AG04450 (cell line): Measurements from ENCODE around the gene CLK4. TPM values are rescaled to one million over a fixed set of nuclear protein-coding genes. Genes with fewer than 3 reads are reported as not detected.

Experiments
- CTCF ChIA-PET: fragments of 300-600, 350-600 bp; formaldehyde crosslinking; extraction: SDS; loops from one replicate; lab custom pipeline; 2022; ENCODE audit warnings: antibody characterized with exemption, inconsistent platforms; lab: Charles Lee
- POLR2A ChIA-PET: fragments of 350-600 bp; formaldehyde crosslinking; extraction: SDS; loops from one replicate; lab custom pipeline; 2021; ENCODE audit warnings: antibody characterized with exemption, inconsistent platforms; lab: Yijun Ruan, JAX
- DNase-seq: peaks from one replicate; pipeline ENCODE4 v3.0.0-alpha.2; 2011; ENCODE audit warnings: low read depth, low spot score
- H3K27ac ChIP-seq: one replicate; pipeline ENCODE4 v1.5.1; 2012; ENCODE audit warnings: low read depth, low read length, control low read depth
- H3K27me3 ChIP-seq: one replicate; pipeline ENCODE4 v1.6.0; 2012; ENCODE audit warnings: low read length; ENCODE audit not compliant: control insufficient read depth, insufficient read depth
- H3K4me3 ChIP-seq: 2 replicates; pipeline ENCODE4 v1.5.1; 2011; ENCODE audit warnings: mild to moderate bottlenecking, low read depth, low read length, control low read depth
- H3K9me3 ChIP-seq: 2 replicates; pipeline ENCODE4 v1.5.1; 2012; ENCODE audit warnings: low read length; ENCODE audit not compliant: control insufficient read depth, insufficient read depth
- polyA plus RNA-seq: library from polyadenylated mRNA; depleted of rRNA; stranded (reverse); fragments of >200 nt; gene quantifications from 2 replicates; pipeline ENCODE4 v1.2.3, GENCODE V29; 2011; rRNA removed
- small RNA-seq: library from RNA; depleted of rRNA; stranded (forward); fragments of <200 nt; gene quantifications from one replicate; pipeline ENCODE3, GENCODE V24; 2012; ENCODE audit warnings: low read depth; ENCODE audit not compliant: insufficient read length
- TF ChIP-seq, protein P1 (sequence below): IDR thresholded peaks from 2 replicates; pipeline ENCODE4 v1.5.1; 2011; ENCODE audit warnings: low read depth, low read length, control low read depth, inconsistent platforms

The CLK4 gene
- polyA plus RNA-seq, 1 experiment, result 30.7 TPM

DNA sequence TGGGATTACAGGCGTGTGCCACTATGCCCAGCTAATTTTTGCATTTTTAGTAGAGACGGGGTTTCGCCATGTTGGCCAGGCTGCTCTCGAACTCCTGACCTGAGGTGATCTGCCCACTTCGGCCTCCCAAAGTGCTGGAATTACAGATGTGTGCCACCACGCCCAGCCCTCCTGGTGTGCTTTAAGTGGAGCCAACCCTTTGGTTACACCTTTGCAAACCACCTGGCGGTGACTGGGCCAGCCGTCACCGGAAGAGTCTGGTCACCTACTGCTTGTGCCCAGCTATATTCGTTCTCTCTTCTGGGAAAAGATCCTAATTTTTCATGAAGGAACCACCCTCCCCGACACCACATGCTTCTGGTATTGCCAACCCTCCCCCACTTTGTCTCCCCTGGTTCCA is 72.5 kb downstream of the CLK4 start:
- Histone ChIP-seq H3K9me3 (peaks cover 47% of the 10 kb centered on the region), H3K27me3 (no peaks in the 10 kb centered on the region), H3K4me3 (no peak overlapping the region), H3K27ac (no peak overlapping the region)
- ChIA-PET CTCF (no interaction called here), POLR2A (no interaction called here)
- DNase-seq, result no peak
- TF ChIP-seq, protein P1, sequence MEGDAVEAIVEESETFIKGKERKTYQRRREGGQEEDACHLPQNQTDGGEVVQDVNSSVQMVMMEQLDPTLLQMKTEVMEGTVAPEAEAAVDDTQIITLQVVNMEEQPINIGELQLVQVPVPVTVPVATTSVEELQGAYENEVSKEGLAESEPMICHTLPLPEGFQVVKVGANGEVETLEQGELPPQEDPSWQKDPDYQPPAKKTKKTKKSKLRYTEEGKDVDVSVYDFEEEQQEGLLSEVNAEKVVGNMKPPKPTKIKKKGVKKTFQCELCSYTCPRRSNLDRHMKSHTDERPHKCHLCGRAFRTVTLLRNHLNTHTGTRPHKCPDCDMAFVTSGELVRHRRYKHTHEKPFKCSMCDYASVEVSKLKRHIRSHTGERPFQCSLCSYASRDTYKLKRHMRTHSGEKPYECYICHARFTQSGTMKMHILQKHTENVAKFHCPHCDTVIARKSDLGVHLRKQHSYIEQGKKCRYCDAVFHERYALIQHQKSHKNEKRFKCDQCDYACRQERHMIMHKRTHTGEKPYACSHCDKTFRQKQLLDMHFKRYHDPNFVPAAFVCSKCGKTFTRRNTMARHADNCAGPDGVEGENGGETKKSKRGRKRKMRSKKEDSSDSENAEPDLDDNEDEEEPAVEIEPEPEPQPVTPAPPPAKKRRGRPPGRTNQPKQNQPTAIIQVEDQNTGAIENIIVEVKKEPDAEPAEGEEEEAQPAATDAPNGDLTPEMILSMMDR, result no peak

DNA sequence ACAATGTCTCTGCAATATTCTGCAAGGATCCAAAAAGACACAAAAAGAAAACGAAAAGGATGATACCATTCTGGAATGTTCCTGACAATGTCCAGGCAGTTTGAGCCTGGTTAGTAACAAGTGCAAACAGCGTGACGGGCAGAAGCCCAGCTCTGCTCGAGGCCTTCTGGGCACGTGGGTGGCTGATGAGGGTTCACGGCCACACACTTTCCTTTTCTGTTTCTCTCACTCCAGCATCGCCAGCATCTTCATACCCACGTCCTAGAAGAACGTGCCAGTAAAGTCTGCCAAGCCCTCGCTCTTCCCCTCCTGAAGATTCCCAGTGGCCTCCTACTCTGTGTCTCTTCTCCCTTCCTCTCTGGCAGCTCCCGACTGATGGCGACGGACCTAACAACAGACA is 73.3 kb downstream of the CLK4 start:
- TF ChIP-seq, protein P1, result no peak
- ChIA-PET CTCF (interaction anchor here (1.9 kb wide), 1 partner anchor 318 kb away, joined by 8 read pairs; no protein-coding TSS in a partner anchor), POLR2A (no interaction called here)
- Histone ChIP-seq H3K27ac (no peak overlapping the region), H3K9me3 (peaks cover 40% of the 10 kb centered on the region), H3K4me3 (no peak overlapping the region), H3K27me3 (no peaks in the 10 kb centered on the region)
- no peak for DNase-seq

Small RNA genes lying within 50 kb of the gene (small RNA-seq; reads per million reads assigned to genes)
- gene RN7SKP70, result not detected

Other genes with a start within 250 kb of the CLK4 start
- gene COL23A1, start 36.7 kb downstream of the CLK4 start, polyA plus RNA-seq, result not detected in 2 replicates
- gene ZNF354A, start 103.6 kb upstream of the CLK4 start, polyA plus RNA-seq, result 6.1 and 11.1 TPM in 2 replicates
- gene ZNF354B, start 232.9 kb upstream of the CLK4 start, polyA plus RNA-seq, result 5.3 and 7.4 TPM in 2 replicates